HG02678 (cell line): ENCODE measurements around the gene RAB4A.

ENCODE experiments used
- ATAC-seq: cut with Tn5 transposase; IDR thresholded peaks from one replicate; pipeline ENCODE4 v1.9.1; 2021; ENCODE audit warnings: mild to moderate bottlenecking, moderate library complexity; ENCODE audit not compliant: unreplicated experiment

Gene RAB4A

DNA sequence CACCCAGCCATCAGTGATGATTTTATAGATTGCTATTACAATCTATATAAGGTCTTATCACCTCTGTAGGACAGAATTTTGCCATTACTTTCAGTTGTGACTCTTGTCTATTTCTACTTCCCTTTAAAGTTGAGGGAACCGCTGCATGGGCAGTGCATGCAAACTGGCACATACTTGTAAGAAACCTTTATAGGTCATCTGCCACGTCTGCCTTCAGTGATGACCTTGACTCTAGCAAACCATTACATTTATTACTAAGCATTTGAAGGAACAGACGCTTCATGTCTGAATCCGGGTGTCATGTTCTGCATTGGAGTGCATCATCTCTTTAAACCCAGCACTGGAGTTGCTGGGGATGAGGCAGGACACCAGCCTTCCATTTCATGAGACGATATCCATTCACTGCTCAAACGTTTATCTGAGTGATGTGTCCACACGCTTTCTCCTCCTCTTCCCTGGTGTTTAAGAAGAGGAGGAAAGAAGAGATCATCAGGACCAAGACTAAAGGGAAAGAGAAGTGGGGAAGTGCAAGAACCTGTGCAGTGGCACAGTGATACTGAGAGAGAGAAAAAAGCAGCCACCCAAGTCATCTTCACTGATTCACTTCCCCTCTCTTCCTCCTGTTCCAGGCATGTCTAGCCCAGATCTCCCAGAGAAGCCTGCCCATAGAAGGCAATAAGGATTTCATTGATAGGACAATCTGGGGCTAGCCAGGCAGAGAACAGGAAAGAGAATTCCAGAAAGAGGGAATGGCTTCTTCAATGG lies 57.9 kb downstream of the RAB4A start:
- no peak for ATAC-seq

- no peak for ATAC-seq
These were observed 63.4 kb downstream of the RAB4A start for GRCh38 chr1:229334269-229334668.

GRCh38 chr1:229334716-229335115 lies 63.8 kb downstream of the RAB4A start:
- no peak for ATAC-seq

GRCh38 chr1:229336345-229336744 lies 65.4 kb downstream of the RAB4A start:
- ATAC-seq = no peak

- no peak for ATAC-seq
These were observed 68.2 kb downstream of the RAB4A start for GRCh38 chr1:229339086-229339485.

DNA sequence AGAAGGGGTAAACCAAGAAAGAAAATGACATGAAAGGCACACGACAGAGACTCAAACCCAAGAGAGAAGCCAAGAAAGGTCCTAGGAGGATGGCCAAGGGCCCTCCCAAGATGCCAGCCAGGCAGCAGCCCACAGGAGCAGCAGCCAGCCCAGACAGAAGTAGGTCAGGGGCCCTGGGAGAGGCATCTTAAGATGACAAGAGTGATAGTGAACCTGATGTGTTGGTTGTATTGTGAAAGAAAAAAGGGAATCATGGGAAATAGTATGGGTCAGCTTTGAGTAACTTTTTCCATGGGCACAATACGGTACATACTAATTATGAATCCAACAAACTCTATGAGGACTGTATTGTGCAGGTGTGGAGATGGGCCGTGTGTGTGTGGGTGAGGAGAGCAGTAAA lies 68.6 kb downstream of the RAB4A start:
- ATAC-seq = no peak

GRCh38 chr1:229340496-229340895 lies 69.6 kb downstream of the RAB4A start:
- no peak for ATAC-seq

GRCh38 chr1:229341774-229342655 lies 71.1 kb downstream of the RAB4A start:
- peak; percentile 72 for ATAC-seq

DNA sequence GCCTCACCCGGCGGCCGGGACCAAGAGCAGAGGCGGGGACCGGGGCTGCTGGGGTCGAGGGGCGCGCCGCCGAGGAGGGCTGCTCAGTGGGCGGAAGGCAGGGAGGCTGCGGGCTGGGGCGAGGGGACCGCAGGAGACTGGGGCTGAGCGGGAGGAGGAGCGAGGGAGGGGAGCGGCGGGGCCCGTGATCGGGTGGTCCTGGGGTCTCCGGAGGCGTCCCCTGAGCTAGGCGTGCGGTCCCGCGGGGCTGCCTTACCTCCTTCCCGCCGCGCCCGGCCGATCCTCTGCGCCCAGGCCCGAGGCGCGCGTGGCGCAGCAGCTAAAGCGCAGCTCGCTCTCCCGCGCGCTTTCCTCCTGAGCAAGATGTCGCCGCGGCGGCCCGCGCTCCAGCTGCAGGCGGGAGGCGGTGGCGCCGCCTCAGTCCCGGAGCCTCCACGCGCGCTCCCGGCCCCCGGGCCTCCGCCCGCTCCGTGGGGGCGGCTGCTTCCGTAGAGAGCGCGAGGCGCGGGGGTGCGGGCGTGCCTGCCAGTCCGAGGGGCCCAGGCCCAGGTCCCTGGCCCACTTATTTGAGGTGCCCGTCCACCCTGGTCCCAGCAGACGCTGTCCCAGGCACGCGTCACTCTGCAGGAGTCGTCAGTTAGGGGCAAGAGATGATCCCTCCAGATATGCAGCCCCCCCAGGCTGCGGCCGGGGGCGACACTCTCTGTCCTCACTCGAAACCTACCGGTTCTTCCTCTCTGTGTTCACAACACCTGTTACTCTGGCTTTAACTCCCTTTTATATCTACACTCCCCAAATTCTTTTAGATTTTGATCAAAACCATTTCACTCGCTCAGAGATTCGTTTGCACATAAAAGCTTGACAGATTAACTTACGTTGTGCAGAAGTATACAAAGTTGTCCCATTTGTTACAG lies 72.0 kb downstream of the RAB4A start, which contains the start of gene CCSAP:
Gene CCSAP (minus strand): TSS at position 392 of the 914 bp plus-strand sequence. CDS start 582 bp downstream, outside the sequence.
- peak; percentile 45 for ATAC-seq

- no peak for ATAC-seq
These were observed 73.2 kb downstream of the RAB4A start for GRCh38 chr1:229344139-229344538.

- ATAC-seq = no peak
These were observed 74.2 kb downstream of the RAB4A start for GRCh38 chr1:229344937-229345684.

DNA sequence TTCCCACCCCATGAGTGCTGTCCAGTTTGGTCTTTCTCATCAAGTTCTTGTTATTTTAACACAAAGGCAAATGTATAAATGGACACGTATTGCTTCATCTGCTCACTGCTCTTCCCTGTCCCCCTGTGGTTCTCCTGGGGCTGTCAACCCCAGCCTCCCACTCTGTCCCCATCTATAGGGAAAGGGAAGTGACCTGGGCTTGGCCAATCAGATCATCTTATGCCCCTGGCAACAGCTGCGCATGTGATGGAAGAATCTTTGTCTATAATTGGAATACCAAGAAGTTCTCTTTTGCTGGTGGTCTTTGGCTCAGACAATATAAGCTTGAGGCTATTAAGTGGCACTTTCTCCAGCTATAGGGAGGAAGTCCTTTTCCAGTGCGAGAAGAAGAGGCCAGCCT lies 76.6 kb downstream of the RAB4A start:
- ATAC-seq = no peak

DNA sequence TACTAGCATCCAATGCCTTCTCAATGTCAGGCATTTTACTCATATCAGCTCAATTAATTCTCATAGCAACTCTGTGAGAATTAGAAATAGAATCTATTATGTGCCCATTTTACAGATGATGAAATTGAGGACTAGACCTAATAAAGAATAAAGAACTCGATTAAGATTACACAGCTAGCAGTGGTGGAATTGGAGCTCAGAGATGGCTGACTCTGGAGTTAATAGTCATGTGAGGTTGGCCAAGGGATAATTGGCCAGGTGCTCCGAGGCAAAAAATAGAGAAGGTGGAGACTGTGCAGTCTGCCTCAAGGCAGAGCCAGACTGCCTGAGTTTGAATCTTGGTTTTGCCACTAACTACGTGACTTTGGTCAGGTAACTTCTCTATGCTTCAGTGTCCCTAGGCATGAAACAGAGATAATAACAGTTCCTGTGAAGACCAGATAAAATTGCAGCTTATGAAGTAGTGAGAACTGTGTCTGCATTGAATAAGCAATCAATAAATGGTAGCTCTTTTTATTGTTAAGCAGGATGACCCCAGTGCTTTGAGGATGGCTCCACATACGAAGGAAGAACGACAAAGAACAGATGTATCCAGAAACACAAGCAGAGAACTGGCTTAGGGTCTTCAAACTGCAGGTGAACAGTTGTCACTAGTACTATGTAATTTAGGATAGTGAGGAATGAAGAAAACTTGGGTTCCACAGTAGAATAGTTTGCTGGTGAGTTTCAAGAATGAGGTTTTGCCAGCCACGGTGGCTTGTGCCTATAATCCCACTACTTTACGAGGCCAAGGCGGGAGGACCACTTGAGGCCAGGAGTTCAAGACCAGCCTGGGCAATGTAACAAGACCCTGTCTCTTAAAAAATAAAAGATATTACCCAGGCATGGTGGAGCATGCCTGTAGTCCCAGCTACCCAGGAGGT lies 78.8 kb downstream of the RAB4A start:
- ATAC-seq = no peak

GRCh38 chr1:229352975-229353374 lies 82.1 kb downstream of the RAB4A start:
- no peak for ATAC-seq

DNA sequence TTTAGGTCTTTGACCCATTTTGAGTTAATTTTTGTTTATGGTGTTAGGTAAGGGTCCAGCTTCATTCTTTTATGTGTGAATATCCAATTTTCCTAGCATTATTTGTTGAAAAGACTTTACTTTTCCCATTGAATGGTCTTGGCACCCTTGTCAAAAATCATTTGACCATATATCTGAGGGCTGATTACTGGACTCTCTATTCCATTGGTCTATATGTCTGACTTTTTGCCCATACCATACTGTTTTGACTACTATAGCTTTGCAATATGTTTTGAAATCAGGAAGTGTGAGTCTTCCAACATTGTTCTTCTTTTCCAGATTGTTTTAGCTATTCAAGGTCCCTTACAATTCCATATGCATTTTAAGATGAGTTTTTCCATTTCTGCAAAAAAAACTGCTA lies 83.3 kb downstream of the RAB4A start:
- no peak for ATAC-seq
